WTC11 (cell line): ENCODE measurements around the gene CSPG4.

Experiments used
- CREM ChIP-seq: sonication (generic); formaldehyde crosslinking; IDR thresholded peaks from 2 replicates; pipeline ENCODE4 v1.8.1; 2022; ENCODE audit warnings: mild to moderate bottlenecking, missing genetic modification reagents, moderate library complexity
- ESRRA ChIP-seq: sonication (generic); formaldehyde crosslinking; IDR thresholded peaks from 2 replicates; pipeline ENCODE4 v1.8.1; 2022; ENCODE audit warnings: mild to moderate bottlenecking, missing genetic modification reagents, borderline replicate concordance
- TF ChIP-seq, protein P1 (sequence below): fragments of 200-600 bp; IDR thresholded peaks from 2 replicates; pipeline ENCODE4 v1.8.0; 2022; ENCODE audit warnings: antibody characterized with exemption
- TF ChIP-seq, protein P2 (sequence below): fragments of 250-450 bp; sonication (Bioruptor Pico); IDR thresholded peaks from 2 replicates; pipeline ENCODE4 v2.1.2; 2022; ENCODE audit warnings: mild to moderate bottlenecking, moderate library complexity
- TF ChIP-seq, protein P3 (sequence below): sonication (generic); formaldehyde crosslinking; IDR thresholded peaks from 2 replicates; pipeline ENCODE4 v1.8.0; 2022; ENCODE audit warnings: mild to moderate bottlenecking, missing genetic modification reagents
- TF ChIP-seq, protein P4 (sequence below): sonication (generic); formaldehyde crosslinking; IDR thresholded peaks from 2 replicates; pipeline ENCODE4 v1.8.0; 2022; ENCODE audit warnings: mild to moderate bottlenecking, missing genetic modification reagents
- TF ChIP-seq, protein P5 (sequence below): sonication (generic); formaldehyde crosslinking; IDR thresholded peaks from 2 replicates; pipeline ENCODE4 v1.8.1; 2023; ENCODE audit warnings: mild to moderate bottlenecking, missing genetic modification reagents, moderate library complexity
- TF ChIP-seq, protein P6 (sequence below): sonication (generic); formaldehyde crosslinking; IDR thresholded peaks from 2 replicates; pipeline ENCODE4 v1.8.0; 2022; ENCODE audit warnings: mild to moderate bottlenecking, missing genetic modification reagents
- TF ChIP-seq, protein P7 (sequence below): sonication (generic); formaldehyde crosslinking; IDR thresholded peaks from 2 replicates; pipeline ENCODE4 v1.8.1; 2023; ENCODE audit warnings: mild to moderate bottlenecking, missing genetic modification reagents, borderline replicate concordance
- TF ChIP-seq, protein P8 (sequence below): sonication (generic); formaldehyde crosslinking; IDR thresholded peaks from 2 replicates; pipeline ENCODE4 v1.8.1; 2022; ENCODE audit warnings: missing genetic modification reagents, borderline replicate concordance

DNA sequence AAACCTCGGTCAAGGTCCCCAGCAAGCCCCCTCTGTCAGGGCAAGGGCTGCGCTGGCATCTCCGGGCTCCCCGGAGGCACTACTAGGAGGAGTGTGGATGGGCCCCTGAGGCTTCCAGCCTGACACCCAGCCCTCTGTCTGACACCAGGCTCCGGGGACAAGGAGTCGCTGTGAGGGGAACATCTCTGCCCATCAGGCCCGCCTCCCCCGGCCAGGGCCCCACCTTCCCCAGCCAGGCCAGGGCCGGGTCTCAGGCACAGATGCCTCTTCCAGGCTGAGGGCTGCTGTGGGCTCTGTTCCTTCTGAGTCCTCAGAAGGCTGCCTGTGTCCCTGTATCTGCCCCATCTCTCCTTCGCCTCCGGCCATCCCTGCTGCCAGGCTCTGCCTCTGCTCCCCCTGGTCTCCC is 15.8 kb downstream of the CSPG4 start:
- TF ChIP-seq, protein P1, sequence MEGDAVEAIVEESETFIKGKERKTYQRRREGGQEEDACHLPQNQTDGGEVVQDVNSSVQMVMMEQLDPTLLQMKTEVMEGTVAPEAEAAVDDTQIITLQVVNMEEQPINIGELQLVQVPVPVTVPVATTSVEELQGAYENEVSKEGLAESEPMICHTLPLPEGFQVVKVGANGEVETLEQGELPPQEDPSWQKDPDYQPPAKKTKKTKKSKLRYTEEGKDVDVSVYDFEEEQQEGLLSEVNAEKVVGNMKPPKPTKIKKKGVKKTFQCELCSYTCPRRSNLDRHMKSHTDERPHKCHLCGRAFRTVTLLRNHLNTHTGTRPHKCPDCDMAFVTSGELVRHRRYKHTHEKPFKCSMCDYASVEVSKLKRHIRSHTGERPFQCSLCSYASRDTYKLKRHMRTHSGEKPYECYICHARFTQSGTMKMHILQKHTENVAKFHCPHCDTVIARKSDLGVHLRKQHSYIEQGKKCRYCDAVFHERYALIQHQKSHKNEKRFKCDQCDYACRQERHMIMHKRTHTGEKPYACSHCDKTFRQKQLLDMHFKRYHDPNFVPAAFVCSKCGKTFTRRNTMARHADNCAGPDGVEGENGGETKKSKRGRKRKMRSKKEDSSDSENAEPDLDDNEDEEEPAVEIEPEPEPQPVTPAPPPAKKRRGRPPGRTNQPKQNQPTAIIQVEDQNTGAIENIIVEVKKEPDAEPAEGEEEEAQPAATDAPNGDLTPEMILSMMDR = no peak
- no peak for TF ChIP-seq CREM
- TF ChIP-seq, protein P2, sequence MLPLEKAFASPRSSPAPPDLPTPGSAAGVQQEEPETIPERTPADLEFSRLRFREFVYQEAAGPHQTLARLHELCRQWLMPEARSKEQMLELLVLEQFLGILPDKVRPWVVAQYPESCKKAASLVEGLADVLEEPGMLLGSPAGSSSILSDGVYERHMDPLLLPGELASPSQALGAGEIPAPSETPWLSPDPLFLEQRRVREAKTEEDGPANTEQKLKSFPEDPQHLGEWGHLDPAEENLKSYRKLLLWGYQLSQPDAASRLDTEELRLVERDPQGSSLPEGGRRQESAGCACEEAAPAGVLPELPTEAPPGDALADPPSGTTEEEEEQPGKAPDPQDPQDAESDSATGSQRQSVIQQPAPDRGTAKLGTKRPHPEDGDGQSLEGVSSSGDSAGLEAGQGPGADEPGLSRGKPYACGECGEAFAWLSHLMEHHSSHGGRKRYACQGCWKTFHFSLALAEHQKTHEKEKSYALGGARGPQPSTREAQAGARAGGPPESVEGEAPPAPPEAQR (CRISPR knock-in tag) = no peak
- no peak for TF ChIP-seq ESRRA (CRISPR knock-in tag)
- TF ChIP-seq, protein P3, sequence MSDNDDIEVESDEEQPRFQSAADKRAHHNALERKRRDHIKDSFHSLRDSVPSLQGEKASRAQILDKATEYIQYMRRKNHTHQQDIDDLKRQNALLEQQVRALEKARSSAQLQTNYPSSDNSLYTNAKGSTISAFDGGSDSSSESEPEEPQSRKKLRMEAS (CRISPR knock-in tag) = no peak
- TF ChIP-seq, protein P4, sequence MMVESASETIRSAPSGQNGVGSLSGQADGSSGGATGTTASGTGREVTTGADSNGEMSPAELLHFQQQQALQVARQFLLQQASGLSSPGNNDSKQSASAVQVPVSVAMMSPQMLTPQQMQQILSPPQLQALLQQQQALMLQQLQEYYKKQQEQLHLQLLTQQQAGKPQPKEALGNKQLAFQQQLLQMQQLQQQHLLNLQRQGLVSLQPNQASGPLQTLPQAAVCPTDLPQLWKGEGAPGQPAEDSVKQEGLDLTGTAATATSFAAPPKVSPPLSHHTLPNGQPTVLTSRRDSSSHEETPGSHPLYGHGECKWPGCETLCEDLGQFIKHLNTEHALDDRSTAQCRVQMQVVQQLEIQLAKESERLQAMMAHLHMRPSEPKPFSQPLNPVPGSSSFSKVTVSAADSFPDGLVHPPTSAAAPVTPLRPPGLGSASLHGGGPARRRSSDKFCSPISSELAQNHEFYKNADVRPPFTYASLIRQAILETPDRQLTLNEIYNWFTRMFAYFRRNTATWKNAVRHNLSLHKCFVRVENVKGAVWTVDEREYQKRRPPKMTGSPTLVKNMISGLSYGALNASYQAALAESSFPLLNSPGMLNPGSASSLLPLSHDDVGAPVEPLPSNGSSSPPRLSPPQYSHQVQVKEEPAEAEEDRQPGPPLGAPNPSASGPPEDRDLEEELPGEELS = no peak
- TF ChIP-seq, protein P5, sequence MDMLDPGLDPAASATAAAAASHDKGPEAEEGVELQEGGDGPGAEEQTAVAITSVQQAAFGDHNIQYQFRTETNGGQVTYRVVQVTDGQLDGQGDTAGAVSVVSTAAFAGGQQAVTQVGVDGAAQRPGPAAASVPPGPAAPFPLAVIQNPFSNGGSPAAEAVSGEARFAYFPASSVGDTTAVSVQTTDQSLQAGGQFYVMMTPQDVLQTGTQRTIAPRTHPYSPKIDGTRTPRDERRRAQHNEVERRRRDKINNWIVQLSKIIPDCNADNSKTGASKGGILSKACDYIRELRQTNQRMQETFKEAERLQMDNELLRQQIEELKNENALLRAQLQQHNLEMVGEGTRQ = no peak
- TF ChIP-seq, protein P6, sequence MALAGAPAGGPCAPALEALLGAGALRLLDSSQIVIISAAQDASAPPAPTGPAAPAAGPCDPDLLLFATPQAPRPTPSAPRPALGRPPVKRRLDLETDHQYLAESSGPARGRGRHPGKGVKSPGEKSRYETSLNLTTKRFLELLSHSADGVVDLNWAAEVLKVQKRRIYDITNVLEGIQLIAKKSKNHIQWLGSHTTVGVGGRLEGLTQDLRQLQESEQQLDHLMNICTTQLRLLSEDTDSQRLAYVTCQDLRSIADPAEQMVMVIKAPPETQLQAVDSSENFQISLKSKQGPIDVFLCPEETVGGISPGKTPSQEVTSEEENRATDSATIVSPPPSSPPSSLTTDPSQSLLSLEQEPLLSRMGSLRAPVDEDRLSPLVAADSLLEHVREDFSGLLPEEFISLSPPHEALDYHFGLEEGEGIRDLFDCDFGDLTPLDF (CRISPR knock-in tag) = no peak
- TF ChIP-seq, protein P7, sequence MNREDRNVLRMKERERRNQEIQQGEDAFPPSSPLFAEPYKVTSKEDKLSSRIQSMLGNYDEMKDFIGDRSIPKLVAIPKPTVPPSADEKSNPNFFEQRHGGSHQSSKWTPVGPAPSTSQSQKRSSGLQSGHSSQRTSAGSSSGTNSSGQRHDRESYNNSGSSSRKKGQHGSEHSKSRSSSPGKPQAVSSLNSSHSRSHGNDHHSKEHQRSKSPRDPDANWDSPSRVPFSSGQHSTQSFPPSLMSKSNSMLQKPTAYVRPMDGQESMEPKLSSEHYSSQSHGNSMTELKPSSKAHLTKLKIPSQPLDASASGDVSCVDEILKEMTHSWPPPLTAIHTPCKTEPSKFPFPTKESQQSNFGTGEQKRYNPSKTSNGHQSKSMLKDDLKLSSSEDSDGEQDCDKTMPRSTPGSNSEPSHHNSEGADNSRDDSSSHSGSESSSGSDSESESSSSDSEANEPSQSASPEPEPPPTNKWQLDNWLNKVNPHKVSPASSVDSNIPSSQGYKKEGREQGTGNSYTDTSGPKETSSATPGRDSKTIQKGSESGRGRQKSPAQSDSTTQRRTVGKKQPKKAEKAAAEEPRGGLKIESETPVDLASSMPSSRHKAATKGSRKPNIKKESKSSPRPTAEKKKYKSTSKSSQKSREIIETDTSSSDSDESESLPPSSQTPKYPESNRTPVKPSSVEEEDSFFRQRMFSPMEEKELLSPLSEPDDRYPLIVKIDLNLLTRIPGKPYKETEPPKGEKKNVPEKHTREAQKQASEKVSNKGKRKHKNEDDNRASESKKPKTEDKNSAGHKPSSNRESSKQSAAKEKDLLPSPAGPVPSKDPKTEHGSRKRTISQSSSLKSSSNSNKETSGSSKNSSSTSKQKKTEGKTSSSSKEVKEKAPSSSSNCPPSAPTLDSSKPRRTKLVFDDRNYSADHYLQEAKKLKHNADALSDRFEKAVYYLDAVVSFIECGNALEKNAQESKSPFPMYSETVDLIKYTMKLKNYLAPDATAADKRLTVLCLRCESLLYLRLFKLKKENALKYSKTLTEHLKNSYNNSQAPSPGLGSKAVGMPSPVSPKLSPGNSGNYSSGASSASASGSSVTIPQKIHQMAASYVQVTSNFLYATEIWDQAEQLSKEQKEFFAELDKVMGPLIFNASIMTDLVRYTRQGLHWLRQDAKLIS (CRISPR knock-in tag) = no peak
- TF ChIP-seq, protein P8, sequence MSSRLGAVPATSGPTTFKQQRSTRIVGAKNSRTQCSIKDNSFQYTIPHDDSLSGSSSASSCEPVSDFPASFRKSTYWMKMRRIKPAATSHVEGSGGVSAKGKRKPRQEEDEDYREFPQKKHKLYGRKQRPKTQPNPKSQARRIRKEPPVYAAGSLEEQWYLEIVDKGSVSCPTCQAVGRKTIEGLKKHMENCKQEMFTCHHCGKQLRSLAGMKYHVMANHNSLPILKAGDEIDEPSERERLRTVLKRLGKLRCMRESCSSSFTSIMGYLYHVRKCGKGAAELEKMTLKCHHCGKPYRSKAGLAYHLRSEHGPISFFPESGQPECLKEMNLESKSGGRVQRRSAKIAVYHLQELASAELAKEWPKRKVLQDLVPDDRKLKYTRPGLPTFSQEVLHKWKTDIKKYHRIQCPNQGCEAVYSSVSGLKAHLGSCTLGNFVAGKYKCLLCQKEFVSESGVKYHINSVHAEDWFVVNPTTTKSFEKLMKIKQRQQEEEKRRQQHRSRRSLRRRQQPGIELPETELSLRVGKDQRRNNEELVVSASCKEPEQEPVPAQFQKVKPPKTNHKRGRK (CRISPR knock-in tag) = no peak
